ENCODE measurements around the gene ASB6. TPM values are rescaled to one million over a fixed set of nuclear protein-coding genes. Genes with fewer than 3 reads are reported as not detected.

Gene ASB6
- polyA plus RNA-seq, 2 of the 4 experiments (the other 2 are of a cell fraction) = 9.2 to 17.3 TPM

- WGBS (ENCODE audit: missing lambda C conversion rate) = 93% methylated on average over 13 of the region's 13 CpGs
- FAIRE-seq = no peak
These were observed 9.5 kb downstream of the ASB6 start for GRCh38 chr9:129632460-129632859.

More at GRCh38 chr9:129632460-129632859, 9.5 kb downstream of the ASB6 start:
- Histone ChIP-seq H3K4me3 (no peak overlapping the region), H3K9me3 (no peaks in the 10 kb centered on the region), H3K27ac (no peak overlapping the region), H3K4me1 (peaks cover 18% of the 10 kb centered on the region), H3K4me2 (no peak overlapping the region)
- no peak for TF ChIP-seq FOXS1 (CRISPR knock-in tag; IDR thresholded peaks at IDR 0.05)
- no peak for TF ChIP-seq FOSB (CRISPR knock-in tag; IDR thresholded peaks at IDR 0.05)
- no peak for TF ChIP-seq MYC (IDR thresholded peaks at IDR 0.05; ENCODE audit: borderline replicate concordance, low read length)
- no peak for TF ChIP-seq HOXB13 (CRISPR knock-in tag; IDR thresholded peaks at IDR 0.05; ENCODE audit: low read depth)
- TF ChIP-seq CBX2 (IDR thresholded peaks at IDR 0.05; ENCODE audit: borderline replicate concordance, low read depth) = no peak
- TF ChIP-seq NFE2L2 (conservative IDR thresholded peaks at IDR 0.05; ENCODE audit: low read length) = no peak
- no peak for TF ChIP-seq ZNF302 (CRISPR knock-in tag; IDR thresholded peaks at IDR 0.05)
- TF ChIP-seq USF2 (IDR thresholded peaks at IDR 0.05) = no peak
- TF ChIP-seq REST (IDR thresholded peaks at IDR 0.05) = no peak
- no peak for TF ChIP-seq E2F6 (IDR thresholded peaks at IDR 0.05; ENCODE audit: borderline replicate concordance, low read depth)
- no peak for TF ChIP-seq CTCF (IDR thresholded peaks at IDR 0.05)
- no peak for TF ChIP-seq CEBPB (IDR thresholded peaks at IDR 0.05)
- TF ChIP-seq POLR2AphosphoS2 (conservative IDR thresholded peaks at IDR 0.05; ENCODE audit: low read length) = no peak
- TF ChIP-seq HES2 (IDR thresholded peaks at IDR 0.05) = no peak
- ATAC-seq = no peak
- POLR2A ChIA-PET = no interaction called here
- CTCF ChIA-PET = interaction anchor here (1.0 to 26.2 kb wide), 5 partner anchors 8 to 499 kb away, joined by 4 to 947 read pairs (median 16); partner anchors contain the start of gene ASB6
- DNase-seq (ENCODE audit: low read depth in 1 of 2, low spot score in 1 of 2) = no peak
